ENCODE results near the gene AUNIP.
A peak's percentile ranks its signal among the peaks of the same experiment; 100 is the strongest.

AUNIP gene

DNA sequence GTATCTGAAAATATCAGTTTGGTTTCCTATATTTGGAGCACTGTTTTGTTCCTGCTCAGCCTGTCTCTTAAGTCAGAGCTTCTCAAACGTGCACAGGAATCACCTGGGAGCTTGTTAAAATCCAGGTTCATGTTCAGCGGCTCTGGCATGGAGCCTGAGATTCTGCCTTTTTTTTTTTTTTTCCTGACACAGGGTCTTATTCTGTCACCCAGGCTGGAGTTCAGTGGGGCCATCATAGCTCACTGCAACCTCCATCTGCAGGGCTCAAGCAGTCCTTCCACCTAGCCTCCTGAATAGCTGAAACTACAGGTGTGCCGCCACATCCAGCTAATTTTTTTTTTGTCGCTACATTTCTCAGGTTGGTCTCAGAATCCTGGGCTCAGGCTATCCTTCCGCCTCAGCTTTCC, 71.5 kb downstream of the AUNIP start:
- no peak for DNase-seq

DNA sequence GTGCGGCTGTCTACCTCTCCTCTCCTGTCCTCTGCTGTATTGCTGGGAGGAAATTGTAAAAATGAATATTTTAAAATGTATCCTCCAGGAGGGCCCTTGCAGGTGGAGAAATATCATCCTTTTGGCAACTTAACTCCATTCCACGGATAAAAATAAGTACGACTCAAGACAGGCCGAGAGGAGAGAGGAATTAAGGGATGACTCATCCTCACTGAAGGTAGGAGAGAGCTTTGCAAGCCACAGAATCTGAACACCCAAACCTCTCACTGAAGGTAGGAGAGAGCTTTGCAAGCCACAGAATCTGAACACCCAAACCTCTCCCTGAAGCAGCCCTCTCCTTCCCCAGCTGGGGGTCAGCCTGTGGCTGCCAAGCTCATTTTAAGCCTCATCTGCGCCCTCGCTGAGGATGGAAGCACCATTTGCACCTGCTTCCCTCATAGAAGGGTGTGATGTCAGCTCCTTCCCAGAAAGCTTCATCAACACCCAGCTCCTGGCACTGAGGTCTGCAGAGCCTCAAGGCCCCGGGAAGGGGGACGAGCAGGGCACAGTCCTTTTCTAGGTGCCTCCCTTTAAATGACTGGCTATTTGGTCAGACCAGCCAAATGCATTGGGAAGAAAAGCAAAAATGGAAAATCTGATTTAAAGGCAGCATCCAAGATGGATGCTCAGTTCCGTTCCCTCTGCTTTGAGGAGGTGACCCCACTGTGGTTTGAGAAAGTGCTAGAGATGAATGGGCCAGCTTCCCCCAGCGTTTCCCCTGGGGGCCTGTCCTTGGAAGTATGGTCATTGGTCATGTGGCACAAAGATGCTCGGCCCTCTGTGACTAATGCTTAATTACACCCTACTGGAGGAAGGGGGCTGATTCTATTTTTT, 72.1 kb downstream of the AUNIP start:
- DNase-seq, result no peak

- peak; percentile 28 for DNase-seq
These were observed 73.8 kb downstream of the AUNIP start for GRCh38 chr1:25785333-25786067.

GRCh38 chr1:25784575-25785051, 74.6 kb downstream of the AUNIP start:
- DNase-seq, result no peak

All from NCI-H82 (cell line).